Femur (tissue), 1 donor: ENCODE measurements around the gene RNU5B-1.

Experiments used
- DNase-seq: peaks from one replicate; pipeline ENCODE4 v3.0.0-alpha.2; 2017

The RNU5B-1 gene

GRCh38 chr15:65289261-65289854 is 15.1 kb upstream of the RNU5B-1 start:
- DNase-seq: no peak

DNA sequence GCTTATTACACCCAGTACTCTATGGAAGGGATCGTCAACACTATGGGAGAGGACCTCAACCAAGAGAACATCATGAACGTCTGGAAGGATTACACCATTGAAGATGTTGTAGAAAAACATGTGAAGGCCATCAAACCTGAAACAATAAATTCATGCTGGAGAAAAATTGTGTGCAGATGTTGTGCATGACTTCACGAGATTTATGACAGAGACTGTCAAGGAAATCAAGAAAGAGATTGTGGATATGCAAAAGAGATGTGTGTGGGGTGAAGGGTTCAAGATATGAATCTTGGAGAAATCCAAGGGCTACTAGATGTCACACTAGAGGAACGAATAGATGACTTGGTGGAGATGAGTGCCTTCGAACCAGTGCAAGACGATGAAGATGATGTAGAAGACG is 14.2 kb upstream of the RNU5B-1 start:
- no peak for DNase-seq

DNA sequence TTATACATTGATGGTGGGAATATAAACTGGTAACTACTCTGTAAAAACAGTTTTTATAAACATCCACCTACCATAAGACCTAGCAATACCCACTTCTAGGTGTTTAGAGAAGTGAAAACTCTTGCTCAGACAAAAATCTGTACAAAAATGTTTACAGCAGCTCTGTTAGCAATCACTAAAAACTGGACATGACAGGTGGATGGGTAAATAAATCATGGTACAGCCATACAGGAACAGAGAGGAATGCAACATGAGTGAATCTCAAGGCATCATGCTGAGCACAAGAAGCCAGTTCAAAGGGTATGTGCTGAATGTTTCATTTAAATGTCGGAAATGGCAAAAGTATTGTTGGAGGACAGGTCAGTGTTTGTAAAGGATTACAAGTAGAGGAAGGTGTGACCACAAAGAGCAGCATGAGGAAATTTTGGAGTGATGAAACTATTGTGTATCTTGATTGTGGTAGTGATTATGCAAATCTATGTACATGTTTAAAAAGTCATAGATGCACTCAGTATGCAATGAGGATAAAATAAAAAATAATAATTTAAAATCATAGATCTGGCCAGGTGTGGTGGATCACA is 11.4 kb upstream of the RNU5B-1 start:
- no peak for DNase-seq

DNA sequence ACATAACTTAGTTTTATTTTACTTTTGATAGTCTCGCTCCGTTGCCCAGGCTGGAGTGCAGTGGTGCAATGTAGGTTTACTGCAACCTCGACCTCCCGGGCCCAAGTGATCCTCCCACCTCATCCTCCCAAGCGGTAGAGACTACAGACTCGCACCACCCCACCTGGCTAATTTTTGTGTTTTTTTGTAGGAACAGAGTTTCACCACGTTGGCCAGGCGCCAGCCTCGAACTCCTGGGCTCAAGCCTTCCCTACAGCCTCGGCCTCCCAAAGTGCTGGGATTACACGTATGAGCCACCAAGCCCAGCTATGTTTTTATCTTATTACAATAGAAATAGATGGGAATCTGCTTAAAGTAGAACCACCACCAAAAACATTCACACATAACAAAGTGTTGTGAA is 5.7 kb upstream of the RNU5B-1 start:
- DNase-seq: no peak

DNA sequence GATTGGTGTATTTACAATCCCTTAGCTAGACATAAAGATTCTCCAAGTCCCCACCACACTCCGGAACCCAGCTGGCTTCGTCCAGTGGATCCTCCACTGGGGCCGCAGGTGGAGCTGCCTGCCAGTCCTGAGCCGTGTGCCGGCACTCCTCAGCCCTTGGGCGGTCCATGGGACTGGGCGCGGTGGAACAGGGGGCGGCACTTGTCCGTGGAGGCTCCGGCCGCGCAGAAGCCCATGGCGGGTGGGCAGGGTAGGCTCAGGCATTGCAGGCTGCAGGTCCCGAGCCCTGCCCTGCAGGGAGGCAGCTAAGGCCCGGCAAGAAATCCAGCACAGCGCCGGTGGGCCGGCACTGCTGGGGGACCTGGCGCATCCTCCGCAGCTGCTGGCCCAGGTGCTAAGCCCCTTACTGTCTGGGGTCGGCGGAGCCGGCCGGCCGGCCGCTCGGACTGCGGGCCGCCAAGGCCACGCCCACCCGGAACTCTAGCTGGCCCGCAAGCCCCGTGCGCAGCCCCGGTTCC is 3.5 kb upstream of the RNU5B-1 start:
- DNase-seq: no peak

GRCh38 chr15:65302061-65302460 is 2.4 kb upstream of the RNU5B-1 start:
- DNase-seq: no peak

- DNase-seq: peak; percentile 71
Observed at GRCh38 chr15:65303687-65304380, 643 bp upstream of the RNU5B-1 start.

GRCh38 chr15:65305150-65305758 is 777 bp downstream of the RNU5B-1 start:
- DNase-seq: no peak

GRCh38 chr15:65305776-65306175 is 1.3 kb downstream of the RNU5B-1 start:
- DNase-seq: no peak

- DNase-seq: no peak
Observed at GRCh38 chr15:65306551-65306950, 2.1 kb downstream of the RNU5B-1 start.

DNA sequence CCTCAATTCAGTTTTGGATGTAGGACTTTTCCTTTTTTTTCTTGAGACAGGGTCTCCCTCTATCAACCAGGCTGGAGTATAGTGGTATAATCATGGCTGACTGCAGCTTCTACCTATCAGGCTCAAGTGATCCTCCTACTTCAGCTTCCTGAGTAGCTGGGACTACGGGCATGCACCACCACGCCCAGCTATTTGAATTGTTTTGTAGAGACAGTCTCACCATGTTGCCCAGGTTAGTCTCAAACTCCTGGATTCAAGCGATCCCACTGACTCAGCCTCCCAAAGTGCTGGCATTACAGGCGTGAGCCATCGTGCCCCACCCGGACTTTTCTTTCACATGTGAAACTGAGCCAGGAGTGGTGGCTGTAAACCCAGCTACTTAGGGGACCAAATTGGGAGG is 3.5 kb downstream of the RNU5B-1 start:
- DNase-seq: no peak

DNA sequence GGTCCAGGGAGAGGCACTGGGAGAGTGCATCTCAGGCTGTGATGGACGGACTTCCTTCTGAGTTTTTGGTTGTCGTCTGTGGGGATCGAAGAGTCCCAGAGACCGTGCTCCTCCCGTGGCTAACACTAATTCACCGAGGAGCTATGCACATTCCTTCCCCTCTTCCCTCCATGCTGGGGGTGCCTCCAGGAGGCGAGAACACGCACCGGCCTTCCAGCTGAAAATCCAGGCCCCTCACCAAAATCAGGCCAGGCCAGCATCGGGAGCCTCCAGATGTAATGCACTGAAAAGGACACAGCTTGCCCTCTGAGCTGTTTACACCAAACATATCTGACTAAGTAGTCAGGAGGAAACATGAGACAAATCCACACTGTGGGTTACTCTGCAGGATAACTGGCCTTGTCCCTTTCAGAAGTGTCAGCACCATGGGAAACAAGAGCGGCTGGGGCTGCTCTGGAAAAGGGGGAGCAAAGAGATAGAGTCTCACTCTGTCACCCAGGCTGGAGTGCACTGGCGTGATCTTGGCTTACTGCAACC is 5.5 kb downstream of the RNU5B-1 start:
- DNase-seq: no peak

GRCh38 chr15:65310431-65311137 is 6.1 kb downstream of the RNU5B-1 start:
- no peak for DNase-seq

DNA sequence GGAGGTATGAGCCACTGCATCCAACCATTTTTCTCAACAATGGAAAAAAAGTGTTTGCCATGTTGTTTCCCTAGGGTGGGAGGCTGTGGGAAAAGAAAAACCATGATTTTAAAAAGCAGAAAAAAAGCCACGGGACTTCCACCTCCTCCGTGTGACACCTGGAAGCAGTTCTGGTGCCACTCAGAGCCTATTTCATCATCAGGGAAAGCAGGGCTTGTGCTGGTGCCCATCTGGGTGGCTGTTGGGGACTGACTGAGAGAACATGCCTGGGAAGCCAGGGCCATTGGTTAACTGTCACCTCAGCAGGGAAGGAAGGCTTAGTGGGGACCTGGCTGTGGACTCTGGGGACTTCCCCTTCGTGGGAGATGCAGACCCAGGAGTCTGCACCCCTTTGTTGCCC is 7.3 kb downstream of the RNU5B-1 start:
- no peak for DNase-seq

GRCh38 chr15:65312400-65312916 is 8.0 kb downstream of the RNU5B-1 start:
- peak; percentile 62 for DNase-seq

GRCh38 chr15:65318870-65319356 is 14.4 kb downstream of the RNU5B-1 start:
- peak; percentile 90 for DNase-seq

DNA sequence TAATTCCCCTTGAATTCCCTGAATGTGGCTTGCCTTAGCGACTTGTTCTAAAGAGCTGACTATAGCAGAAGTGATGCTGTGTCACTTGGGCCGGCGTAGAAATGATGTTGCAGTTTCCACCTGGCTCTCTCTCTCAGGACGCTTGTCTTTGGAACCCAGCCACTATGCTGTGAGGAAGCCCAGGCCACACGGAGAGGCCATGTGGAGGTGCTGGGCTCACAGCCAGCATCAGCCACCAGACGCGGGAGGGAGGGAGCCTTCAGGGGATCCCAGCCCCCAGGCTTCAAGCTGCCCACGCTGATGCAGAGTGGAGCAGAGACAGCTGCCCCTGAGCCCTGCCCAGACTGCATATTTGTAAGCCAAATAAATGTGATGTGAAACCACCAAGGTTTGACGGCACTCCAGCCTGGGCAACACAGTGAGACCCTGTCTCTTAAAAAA is 18.6 kb downstream of the RNU5B-1 start:
- DNase-seq: peak; percentile 84

DNA sequence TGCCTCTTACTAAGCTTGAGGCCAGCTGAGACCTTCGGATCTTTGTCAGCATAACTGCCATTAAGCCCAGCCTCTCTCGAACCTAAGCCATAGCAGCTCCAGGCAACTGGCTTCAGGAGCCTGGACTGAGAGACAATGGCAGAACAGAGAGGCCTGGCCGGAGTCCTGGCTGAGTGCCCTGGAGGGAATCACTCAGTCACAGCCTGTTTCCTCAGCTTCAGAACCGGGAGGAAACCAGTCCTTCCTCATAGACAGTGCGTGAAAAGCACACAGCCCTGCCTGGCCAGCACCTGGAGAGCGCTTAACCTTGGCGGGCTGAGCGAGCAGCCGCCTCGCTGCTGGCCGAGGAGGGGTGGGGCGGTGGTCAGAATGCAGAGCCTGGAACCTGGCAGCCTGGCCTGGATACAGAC is 21.6 kb downstream of the RNU5B-1 start:
- peak; percentile 49 for DNase-seq

- no peak for DNase-seq
Observed at GRCh38 chr15:65326818-65327217, 22.3 kb downstream of the RNU5B-1 start.

GRCh38 chr15:65327651-65328393 is 23.3 kb downstream of the RNU5B-1 start:
- no peak for DNase-seq

GRCh38 chr15:65328506-65329287 is 24.2 kb downstream of the RNU5B-1 start:
- no peak for DNase-seq
